Kasumi-1 (cell line): ENCODE results near the gene LYST.
"Not testable (repeated sequence)": the region's sequence is repeated elsewhere in the genome, so short reads cannot be mapped to it uniquely, and the experiment has no call there.

Experiments
- DNase-seq, 2 experiments: peaks; one replicate each; lab custom pipeline; 2025; lab: John Stamatoyannopoulos, UW

Gene LYST

DNA sequence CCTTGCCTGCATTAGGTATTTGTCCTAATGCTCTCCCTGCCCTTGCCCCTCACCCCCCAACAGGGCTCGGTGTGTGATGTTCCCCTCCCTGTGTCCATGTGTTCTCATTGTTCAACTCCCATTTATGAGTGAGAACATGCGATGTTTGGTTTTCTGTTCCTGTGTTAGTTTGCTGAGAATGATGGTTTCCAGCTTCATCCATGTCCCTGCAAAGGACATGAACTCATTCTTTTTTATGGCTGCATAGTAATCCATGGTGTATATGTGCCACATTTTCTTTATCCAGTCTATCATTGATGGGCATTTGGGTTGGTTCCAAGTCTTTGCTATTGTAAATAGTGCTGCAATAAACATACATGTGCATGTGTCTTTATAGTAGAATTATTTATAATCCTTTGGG lies 228.1 kb downstream of the LYST start:
- not testable (repeated sequence) for DNase-seq

GRCh38 chr1:235637756-235638534 lies 228.8 kb downstream of the LYST start:
- DNase-seq, result no peak

DNA sequence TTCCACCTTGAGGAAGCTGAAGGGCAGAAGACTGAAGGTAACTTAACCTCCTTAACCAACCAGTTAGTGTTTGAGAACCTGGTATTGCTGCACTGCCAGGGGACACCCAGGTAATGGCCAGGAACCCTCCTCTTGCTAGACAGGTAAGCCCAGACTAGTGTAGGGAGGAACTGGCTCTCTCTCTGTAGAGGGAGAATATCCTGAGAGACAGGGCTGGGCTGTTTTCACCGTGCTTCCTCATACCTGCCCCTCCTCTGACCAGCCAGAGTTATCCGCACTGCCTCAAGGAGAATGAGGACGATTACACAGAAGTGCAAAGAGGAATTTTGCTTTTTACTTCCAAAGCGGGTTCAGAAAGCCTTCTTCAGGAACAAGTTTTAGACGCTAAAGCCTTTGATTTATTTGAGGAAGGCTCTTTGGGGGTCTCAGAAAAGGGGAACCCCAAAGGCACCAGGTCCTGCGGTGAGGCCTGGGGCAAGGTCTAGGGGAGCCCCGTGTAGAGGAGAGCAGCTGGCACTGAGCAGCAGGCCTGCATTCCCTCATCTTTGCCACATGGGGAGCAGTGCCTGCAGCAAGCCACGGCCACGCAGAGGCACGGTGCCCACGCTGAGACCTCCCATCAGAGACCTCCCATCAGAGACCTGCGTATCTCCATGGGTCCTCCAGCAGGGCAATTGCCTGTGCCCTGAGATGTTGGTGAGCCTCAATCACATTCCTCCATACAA lies 230.6 kb downstream of the LYST start:
- DNase-seq, result no peak

DNA sequence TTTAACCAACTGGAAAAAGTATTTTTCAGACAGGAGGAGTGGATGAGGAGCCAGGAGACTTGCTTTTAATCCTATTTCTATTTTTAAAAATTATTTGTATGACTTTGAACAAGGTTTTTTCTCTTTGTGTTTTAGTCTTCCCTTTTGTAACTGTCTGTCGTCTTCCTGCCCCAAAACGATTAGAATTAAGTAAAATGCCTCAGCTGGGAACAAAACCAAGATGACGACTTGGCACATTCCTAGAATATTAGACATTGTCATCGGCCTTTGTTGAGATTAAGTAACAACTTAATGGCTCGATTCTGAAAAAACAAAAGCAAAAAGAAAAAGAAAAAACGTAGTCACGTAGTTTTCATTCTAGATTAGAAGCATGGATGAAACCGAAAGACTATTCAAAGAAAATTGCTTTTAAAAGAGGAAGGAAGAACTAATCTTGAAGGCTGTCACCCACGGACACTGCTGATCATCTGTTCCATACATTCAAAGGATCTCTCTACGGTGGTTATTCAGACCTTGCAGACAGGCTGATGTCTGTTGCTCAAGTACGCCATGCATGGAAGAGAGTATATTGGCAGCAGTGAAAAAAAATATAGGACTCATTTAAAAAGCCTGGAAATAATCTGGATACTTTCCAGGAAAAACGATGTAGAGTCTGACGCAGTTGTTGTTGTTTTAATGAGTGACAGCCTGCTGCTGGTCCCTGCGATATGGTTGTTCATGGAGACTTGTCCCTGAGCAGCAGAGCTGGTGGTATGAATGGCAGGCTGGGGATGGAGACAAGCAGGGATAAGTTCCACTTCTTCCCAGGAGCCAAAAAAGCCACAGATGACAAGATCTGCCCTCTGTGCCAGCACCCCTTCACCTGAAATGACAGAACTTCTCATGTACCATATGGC lies 234.0 kb downstream of the LYST start:
- DNase-seq, result peak; percentile 67 to 71

- DNase-seq, result no peak
Observed at GRCh38 chr1:235631816-235632215, 234.9 kb downstream of the LYST start.

- DNase-seq, result no peak
Observed at GRCh38 chr1:235628316-235629005, 238.2 kb downstream of the LYST start.

GRCh38 chr1:235625831-235626230 lies 240.9 kb downstream of the LYST start:
- DNase-seq, result no peak

DNA sequence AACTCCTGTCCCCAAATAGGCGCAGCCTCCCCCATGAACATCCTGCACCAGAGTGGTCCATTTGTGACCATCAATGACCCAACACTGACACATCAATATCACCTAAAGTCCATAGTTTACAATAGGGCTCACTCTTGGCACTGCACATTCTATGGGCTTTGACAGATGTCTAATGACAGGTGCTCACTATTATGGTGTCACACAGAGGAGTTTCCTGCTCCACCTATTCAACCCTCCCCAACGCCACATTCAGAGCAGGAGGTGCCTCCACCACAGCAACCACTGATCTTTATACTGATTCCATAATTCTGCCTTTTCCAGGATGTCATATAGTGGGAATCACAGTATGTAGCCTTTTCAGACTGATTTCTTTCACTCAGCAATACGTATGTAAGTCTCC lies 241.4 kb downstream of the LYST start:
- no peak for DNase-seq

- peak in 1 of 2 experiments; percentile 14 for DNase-seq
Observed at GRCh38 chr1:235624721-235625333, 241.9 kb downstream of the LYST start.

GRCh38 chr1:235622936-235623779 lies 243.5 kb downstream of the LYST start:
- no peak for DNase-seq

DNA sequence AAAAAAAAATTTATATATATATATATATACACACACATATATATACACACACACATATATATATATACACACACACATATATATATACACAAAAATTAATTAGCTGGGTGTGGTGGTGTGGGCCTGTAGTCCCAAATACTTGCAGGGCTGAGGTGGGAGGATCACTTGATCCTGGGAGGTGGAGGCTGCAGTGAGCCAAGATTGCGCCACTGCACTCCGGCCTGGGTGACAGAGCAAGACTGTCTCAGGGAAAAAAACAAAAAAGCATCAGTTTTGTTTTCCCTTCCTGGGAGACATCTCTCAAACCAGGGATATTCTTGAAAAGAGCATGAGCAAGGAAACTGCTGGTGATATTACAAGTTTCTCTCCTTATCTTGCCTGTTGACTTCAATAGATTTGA lies 247.6 kb downstream of the LYST start:
- DNase-seq, result not testable (repeated sequence)

GRCh38 chr1:235617808-235618207 lies 248.9 kb downstream of the LYST start:
- no peak for DNase-seq

- no peak for DNase-seq
Observed at GRCh38 chr1:235617140-235617539, 249.6 kb downstream of the LYST start.

- no peak for DNase-seq
Observed at GRCh38 chr1:235614442-235614954, 252.2 kb downstream of the LYST start.

GRCh38 chr1:235613602-235614001 lies 253.1 kb downstream of the LYST start:
- DNase-seq, result no peak

DNA sequence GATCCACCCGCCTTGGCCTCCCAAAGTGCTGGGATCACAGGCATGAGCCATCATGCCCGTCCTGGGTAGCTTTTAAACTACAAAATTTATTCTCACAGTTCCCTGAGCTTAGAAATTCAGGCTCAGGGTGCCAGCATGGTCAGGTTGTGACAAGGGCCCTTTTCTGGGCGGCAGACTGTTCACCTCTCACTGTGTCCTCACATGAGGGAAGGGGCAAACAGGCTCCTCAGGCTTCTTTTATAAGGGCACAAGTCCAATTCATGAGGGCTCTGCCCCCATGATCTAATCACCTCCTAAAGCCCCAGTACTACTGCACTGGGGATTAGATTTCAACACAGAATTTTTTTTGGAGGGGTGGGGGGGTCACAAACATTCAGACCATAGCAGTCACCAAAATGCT lies 253.9 kb downstream of the LYST start:
- DNase-seq, result no peak
